Nucleus accumbens (tissue), 56 donors: Measurements from ENCODE around the gene STT3A.

Experiments
- DNase-seq, 56 donors: peaks; one replicate each; lab custom pipeline; 2025; lab: John Stamatoyannopoulos, UW

STT3A gene

DNA sequence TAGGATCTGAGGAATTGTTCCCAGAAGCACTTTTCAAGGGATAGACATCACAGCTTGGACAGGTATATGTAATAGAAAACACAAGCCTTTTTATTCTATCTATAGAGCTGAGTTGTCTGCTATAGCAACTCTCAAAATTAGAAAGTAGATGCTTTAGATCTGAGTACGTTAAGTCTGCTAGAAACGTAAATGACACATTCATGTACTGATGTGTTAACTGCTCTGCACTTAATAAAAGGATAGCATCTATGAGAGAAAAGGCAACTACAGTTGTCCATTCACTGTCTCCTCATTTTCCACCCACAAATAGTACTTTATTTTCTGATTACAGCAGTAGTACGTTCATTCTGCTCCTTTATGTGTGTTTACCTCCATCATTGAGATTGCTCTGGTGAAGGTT is 6.0 kb upstream of the STT3A start:
- DNase-seq, result no peak

GRCh38 chr11:125587480-125587879 is 5.2 kb upstream of the STT3A start:
- DNase-seq, result no peak

DNA sequence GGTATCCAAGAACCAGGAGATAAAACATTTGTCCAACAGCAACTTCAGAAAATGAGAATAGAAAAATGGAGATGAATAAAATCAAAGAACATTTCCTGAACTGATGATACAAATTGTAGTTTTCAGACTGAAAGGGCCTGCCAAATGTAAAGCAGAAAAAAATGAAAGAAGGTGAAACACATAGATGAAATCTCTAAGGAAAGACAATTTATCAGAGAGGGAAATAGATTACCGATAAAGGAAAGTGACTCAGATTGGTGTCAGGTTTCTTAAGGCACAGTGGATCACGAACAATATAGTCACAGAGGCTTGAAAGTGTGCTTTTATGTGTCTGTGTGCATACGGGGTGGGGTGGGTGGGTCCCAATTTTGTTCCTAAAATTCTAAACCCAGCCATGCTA is 4.1 kb upstream of the STT3A start:
- no peak for DNase-seq

DNA sequence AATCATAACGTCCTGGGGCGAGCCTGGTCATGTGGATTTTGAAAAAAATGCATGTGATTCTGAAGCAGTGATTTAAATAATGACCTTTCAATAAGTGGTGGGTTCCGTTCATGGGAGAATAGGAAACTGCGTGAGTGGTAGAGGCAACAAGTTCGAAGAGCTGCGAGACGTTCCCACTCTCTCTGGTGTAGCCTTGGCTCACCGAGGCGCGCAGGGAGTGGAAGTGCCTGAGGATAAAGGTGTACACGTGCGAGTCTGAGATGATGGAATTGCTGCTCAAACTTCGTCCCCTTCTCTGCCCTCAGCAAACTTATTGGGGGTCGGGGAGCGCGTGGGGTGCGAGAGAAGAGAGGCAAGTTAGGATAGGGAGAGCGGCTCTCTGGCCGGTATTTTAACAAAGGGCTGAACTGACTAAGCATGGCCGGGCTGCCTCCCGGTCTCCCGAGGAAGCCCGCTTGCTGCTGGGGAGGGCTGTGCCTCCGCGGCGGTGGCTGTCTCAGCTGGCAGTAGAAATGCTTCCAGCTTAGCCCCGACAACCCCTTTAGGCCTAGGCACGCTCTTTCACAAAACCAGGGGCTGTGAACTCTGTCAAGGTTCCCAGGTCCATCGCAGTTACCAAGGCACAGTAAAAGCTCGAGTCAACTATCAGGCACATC is 875 bp upstream of the STT3A start:
- DNase-seq, result peak in 30 of 56 donors; percentile 5 to 80 (median 54)

DNA sequence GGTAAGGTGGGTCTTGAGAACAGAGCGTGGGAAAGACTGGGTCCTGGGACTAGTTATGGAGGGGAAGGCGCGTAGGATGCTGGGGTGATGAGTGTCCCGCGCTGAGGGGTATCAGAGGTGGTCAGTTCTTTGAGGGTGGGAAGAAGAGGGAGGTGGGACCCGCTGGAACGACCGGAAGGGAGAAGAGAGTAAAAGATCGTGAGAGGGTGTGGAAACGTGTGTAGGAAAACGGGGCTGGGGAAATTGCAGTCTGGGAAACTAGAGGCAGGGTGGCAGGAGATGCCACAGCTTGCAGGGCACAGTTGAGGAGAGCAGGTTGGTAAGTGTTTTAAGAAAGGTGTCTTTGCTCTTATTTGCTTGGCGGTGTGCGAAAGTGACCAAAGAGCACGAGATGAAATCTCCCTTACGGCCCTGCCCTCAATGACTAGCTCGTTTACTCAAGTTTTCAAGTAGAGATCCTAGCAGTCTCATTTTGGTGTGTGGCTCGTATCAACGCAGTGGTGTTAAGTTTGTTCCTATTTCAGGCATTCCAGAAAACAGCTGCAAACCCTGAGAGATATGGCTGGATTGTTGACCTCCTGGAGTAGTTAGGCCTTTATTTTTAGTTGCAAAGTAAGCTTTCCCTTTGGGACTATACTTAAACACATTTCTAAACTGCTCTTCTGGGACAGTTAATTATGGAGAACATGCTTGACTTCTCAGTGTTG is 615 bp downstream of the STT3A start:
- DNase-seq, result peak in 5 of 56 donors; percentile 13 to 55 (median 17)

DNA sequence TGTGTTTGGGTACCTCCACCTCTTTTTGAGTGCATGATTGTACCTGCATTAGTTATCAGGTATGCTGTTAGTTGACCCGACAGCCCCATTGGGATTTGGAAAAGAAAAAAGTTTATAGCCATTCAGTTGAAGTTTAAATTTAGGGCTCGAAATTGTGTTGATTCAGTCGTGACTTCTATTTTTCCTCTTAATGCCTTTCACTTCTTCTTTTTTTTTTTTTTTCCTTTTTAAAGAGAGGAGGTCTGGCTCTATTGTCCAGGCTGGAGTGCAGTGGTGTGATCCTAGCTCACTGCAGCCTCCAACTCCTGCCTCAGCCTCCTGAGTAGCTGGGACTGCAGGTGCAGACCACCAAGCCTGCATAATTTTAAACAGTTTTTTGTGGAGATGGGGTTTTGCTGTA is 2.3 kb downstream of the STT3A start:
- no peak for DNase-seq

- DNase-seq, result no peak
These were observed 8.0 kb downstream of the STT3A start for GRCh38 chr11:125600663-125601062.

DNA sequence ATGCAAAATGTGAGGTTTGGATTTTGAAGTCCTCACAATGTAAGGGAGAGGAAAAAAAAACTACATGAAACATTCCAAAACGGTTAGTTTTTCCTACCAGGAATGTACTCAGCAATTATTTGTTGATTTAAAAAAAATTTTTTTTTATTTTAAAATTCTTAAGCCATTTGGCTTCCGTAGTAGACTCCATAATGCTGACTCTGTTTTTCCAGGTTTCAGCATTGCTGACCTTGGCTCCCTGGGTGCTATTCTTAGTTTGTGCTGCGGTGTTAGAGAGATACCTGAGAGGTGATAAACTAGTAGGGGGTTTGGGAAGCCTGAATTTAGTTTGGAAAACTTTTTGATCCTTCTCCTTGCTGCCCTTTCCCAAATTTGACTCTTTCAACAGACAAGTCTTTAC is 10.6 kb downstream of the STT3A start:
- DNase-seq, result no peak

GRCh38 chr11:125605417-125605816 is 12.8 kb downstream of the STT3A start:
- DNase-seq, result no peak

DNA sequence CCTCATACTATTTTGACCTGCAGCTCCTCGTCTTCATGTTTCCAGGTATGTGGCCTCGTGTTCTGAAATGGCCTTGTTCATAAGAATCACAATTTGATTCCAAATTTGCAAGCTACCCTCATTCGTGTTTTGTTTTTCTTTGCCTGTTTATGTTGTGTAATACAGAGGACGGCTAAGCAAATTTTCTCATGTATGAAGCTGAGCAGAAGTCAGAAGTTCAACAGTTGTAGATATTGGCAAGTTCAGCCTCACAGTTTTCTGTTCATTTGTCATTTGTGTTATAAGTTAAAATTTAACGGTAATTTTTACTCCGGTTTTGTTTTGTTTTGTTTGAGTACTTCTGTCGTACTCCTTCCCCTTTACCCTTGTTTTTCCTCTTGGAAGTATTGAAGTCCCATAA is 16.9 kb downstream of the STT3A start:
- no peak for DNase-seq

GRCh38 chr11:125618383-125618782 is 25.7 kb downstream of the STT3A start:
- DNase-seq, result no peak

DNA sequence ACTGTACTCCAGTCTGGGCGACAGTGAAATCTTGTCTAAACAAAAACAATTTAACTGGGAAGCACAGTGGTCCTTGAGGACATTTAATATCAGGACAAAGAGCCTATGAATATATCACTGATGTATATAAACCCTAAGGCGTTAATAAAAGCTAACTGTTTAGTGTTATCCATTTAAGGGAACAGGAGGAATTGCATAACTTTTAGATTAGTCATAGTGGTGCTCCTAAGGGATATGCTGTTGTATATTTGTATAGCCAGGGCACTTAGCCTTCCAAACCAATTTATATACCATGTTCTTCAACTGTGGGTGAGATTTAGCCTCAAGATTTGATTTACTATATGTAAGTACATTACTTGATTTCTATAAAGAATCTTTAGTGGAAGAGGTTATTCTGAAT is 29.3 kb downstream of the STT3A start:
- no peak for DNase-seq

DNA sequence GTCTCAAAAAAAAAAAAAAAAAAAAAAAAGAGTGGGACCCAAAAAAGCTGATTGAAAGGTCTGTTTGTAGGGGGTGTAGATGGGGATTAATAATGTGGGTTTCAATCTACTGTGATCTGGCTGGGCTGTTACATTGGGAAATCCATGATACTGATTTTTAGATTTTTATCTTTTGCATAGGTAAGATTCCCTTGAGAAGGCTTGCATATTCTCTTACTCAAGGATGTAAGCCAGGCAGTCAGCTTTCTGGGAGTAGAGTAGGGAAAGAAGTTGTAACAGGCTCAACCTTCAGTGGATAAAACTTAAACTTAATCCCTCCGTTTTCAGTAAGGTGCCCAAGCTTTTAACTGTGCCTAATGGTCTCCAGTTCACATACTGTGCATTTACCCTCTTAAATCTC is 30.4 kb downstream of the STT3A start:
- no peak for DNase-seq

DNA sequence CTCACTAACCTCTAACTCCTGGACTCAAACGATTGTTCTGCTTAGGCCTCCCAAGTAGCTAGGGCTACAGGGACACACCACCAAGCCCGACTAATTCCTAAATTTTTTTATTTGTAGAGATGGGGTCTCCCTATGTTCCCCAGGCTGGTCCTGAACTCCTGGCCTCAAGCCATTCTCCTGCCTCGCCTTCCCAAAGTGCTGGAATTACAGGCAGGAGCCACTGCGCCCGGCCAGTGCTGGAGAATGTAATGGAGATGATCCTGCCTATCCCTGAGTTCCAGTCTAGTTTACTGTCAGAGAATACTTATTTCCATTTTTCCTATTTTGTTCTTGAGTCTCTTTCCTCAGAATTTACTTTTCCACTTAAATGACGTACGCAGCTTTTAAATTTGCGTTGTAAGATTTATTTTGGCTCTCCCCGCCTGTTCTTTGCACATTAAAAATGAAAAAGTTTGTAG is 32.1 kb downstream of the STT3A start, which contains the start of gene CHEK1:
CHEK1 (plus strand) TSS at position 408 of the 458 bp plus-strand sequence. CDS start 1,606 bp downstream, outside the sequence.
- DNase-seq, result peak in 1 of 56 donors; percentile 0

DNA sequence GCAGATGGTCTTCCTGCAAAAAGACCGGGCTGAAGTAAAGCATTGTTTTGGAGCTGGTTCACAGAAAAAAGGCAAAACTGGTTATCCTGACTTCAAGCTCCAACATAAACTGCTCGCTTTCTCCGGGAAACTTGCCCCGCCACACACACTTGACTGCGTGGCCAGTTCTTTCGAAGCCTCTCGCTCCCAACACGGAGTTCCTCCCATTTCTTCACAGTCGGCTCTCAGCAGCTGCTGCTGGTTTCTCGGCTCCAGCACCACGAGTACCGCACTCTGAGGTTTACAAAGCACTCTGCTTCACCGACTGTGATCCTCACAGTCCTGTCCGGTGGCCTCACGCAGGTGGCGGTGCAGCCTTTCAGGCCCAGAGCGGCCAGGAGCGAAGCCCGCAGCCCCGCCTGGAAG is 32.6 kb downstream of the STT3A start:
- DNase-seq, result peak in 10 of 56 donors; percentile 35 to 78 (median 59)

- DNase-seq, result peak; percentile 23 to 93 (median 85)
These were observed 33.1 kb downstream of the STT3A start for GRCh38 chr11:125625630-125626287.

- DNase-seq, result peak in 14 of 56 donors; percentile 2 to 43 (median 23)
These were observed 33.8 kb downstream of the STT3A start for GRCh38 chr11:125626288-125626950.

DNA sequence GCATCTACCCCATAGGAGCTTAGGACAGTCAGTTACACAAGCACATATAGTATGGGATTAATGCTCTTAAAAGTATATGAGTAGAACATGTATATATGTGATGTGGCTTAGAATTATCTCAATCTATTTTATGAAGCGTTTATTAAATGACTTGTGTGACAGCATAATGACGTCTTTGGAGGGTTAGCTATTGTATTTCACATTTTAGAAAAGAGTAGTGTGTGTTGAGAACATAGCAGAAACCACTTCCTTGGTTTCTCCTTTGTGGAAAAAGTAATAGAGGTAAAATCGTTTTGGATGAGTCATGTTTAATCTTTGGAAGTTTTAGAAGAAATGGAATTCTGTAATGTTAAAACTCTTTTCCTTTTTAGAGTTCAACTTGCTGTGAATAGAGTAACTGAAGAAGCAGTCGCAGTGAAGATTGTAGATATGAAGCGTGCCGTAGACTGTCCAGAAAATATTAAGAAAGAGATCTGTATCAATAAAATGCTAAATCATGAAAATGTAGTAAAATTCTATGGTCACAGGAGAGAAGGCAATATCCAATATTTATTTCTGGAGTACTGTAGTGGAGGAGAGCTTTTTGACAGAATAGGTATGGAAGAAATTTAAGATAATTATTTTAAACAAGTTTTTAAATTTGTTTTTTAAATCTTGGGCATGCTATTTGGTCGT is 34.7 kb downstream of the STT3A start:
- DNase-seq, result no peak

DNA sequence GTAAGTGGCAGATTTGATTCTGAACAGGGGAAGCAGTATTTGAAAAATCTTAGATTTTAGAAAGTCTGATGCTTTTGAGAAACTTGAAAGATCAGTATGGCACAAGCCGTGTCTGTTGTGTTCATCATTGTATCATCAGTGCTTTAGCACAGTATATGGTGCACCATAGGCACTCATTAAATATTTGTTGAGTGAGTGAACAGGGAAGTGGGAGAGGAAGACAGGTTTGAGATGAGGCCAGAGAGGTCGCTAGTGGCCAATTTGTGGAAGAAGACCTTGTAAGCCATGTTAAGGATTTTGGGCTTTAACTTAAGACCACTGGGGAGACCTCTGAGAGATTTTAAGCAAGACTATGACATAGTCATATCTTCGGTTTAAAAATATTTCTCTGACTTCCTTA is 45.2 kb downstream of the STT3A start:
- DNase-seq, result no peak

DNA sequence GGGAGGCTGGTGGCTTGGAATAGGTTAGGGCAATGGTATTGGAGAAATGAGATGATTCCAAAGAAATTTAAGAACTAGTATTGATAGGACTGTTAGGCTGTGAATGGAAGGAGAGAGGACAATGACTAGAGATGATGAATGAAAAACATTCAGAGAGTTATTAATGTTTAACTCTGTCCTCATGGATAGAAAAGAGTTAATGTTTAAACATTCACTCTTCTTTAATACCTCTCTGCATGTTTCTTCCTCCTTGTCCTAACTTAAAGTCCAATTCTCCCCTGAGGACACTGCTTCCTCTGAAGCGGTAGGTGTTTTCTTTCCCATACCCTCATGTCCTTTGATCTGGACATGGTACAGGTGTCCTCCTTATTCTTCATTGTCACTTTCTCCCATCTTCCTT is 45.7 kb downstream of the STT3A start:
- DNase-seq, result no peak
